ENCODE data around the gene DKC1.

DKC1 gene

DNA sequence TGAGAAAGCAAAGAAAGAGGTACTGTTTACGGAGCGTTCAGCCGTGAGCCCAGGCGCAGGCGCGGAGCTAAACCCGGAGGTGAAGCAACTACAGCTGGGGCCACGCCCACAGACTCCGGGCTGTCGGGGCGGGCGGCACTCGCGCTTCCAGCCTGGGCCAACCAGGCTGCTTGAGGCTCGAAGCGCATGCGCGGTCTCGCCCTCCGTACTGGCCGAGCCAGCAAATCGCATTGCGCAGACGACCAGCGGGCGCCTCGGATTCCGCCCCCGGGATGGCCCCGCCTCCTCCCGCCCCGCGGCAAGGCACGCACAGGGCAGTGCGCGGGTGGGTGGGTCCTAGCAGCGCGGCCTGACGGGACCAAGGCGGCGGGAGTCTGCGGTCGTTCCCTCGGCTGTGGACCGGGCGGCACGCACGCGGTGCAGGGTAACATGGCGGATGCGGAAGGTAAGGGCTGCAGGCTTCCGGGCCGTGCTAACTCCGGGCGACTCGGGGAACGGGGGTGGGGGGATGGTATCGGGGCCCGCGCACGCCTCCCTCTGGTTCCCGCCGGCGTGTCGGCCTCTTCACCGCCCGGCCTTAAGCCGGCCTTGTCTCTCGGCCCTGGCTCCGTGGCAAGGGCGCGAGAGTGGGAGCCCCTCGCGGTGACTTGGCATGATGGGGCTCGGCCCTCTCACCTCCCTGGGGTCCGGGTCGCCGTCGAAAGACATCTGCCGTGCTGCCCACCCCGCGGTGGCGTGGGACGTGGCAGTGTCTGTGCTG, at the start of gene DKC1:
Gene DKC1, plus strand, starts transcription at position 328 of the 760 bp plus-strand sequence. Its CDS starts 102 bp downstream, at position 430.
- peak; percentile 94 for ATAC-seq
- no peak for TF ChIP-seq SNAI2 (CRISPR knock-in tag; IDR thresholded peaks at IDR 0.05)
- no peak for TF ChIP-seq OSR1 (CRISPR knock-in tag; IDR thresholded peaks at IDR 0.05)

DNA sequence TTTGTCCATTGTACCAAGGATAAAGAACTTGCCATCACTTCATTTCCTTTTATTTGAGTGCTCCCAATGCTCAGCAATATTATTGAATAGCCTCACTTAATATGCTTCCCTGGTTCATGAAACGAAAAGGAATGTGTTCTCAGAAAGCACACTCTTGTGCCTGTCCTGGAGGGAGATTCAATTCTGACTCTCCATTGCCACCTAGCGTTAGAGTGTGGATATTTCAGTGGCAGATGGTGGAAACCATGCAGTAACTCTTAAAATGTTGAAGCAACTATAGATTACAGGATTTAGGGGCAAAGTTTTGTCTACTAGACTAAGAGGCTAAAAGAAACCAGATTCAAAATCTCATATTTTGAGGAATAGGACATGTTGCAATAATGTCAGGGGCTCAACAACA, 47.7 kb upstream of the DKC1 start:
- TF ChIP-seq TCF4 (CRISPR knock-in tag; IDR thresholded peaks at IDR 0.05; ENCODE audit: borderline replicate concordance) (no peak), BACH2 (CRISPR knock-in tag; IDR thresholded peaks at IDR 0.05; ENCODE audit: borderline replicate concordance) (no peak), GLIS3 (CRISPR knock-in tag; IDR thresholded peaks at IDR 0.05) (no peak), ZNF565 (CRISPR knock-in tag; conservative IDR thresholded peaks at IDR 0.05; ENCODE audit: low read depth) (no peak), TOX (CRISPR knock-in tag; IDR thresholded peaks at IDR 0.05; ENCODE audit: borderline replicate concordance) (no peak), ZC3H10 (CRISPR knock-in tag; IDR thresholded peaks at IDR 0.05) (no peak), ESRRG (CRISPR knock-in tag; IDR thresholded peaks at IDR 0.05) (no peak), ARNTL (CRISPR knock-in tag; IDR thresholded peaks at IDR 0.05; ENCODE audit: borderline replicate concordance, low read depth) (no peak), PPARA (CRISPR knock-in tag; IDR thresholded peaks at IDR 0.05; ENCODE audit: borderline replicate concordance) (no peak), ZNF8 (CRISPR knock-in tag; IDR thresholded peaks at IDR 0.05) (no peak), CSDC2 (CRISPR knock-in tag; IDR thresholded peaks at IDR 0.05) (no peak), ZFP30 (CRISPR knock-in tag; IDR thresholded peaks at IDR 0.05) (no peak), OSR1 (CRISPR knock-in tag; IDR thresholded peaks at IDR 0.05) (no peak), RARB (CRISPR knock-in tag; IDR thresholded peaks at IDR 0.05) (no peak)
- TF ChIP-seq, protein P1, sequence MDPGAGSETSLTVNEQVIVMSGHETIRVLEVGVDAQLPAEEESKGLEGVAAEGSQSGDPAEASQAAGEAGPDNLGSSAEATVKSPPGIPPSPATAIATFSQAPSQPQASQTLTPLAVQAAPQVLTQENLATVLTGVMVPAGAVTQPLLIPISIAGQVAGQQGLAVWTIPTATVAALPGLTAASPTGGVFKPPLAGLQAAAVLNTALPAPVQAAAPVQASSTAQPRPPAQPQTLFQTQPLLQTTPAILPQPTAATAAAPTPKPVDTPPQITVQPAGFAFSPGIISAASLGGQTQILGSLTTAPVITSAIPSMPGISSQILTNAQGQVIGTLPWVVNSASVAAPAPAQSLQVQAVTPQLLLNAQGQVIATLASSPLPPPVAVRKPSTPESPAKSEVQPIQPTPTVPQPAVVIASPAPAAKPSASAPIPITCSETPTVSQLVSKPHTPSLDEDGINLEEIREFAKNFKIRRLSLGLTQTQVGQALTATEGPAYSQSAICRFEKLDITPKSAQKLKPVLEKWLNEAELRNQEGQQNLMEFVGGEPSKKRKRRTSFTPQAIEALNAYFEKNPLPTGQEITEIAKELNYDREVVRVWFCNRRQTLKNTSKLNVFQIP (CRISPR knock-in tag; IDR thresholded peaks at IDR 0.05; ENCODE audit: borderline replicate concordance, low read depth): no peak
- TF ChIP-seq, protein P2, sequence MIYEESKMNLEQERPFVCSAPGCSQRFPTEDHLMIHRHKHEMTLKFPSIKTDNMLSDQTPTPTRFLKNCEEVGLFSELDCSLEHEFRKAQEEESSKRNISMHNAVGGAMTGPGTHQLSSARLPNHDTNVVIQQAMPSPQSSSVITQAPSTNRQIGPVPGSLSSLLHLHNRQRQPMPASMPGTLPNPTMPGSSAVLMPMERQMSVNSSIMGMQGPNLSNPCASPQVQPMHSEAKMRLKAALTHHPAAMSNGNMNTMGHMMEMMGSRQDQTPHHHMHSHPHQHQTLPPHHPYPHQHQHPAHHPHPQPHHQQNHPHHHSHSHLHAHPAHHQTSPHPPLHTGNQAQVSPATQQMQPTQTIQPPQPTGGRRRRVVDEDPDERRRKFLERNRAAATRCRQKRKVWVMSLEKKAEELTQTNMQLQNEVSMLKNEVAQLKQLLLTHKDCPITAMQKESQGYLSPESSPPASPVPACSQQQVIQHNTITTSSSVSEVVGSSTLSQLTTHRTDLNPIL (CRISPR knock-in tag; IDR thresholded peaks at IDR 0.05; ENCODE audit: low read depth): no peak
- peak; percentile 69 for ATAC-seq

DNA sequence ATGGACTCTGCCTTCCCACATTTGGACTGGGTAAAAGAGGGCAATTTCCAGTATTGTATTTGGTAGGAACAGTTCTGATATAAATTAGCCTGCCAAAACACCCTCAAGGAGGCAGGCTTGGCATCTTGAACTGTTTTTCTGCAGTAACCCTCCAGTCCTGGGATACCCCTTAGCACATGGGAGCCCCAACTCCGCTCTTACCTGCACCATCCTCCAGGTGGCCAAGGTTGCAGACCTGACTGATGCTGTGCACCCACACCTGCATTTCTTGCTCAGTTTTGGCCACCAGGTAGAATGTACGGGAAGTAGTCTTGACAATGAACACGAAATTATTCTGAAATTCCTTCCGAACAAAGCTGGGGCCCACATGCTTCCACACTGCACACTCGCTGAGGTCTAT, 46.8 kb upstream of the DKC1 start:
- no peak for ATAC-seq
- TF ChIP-seq, protein P3, sequence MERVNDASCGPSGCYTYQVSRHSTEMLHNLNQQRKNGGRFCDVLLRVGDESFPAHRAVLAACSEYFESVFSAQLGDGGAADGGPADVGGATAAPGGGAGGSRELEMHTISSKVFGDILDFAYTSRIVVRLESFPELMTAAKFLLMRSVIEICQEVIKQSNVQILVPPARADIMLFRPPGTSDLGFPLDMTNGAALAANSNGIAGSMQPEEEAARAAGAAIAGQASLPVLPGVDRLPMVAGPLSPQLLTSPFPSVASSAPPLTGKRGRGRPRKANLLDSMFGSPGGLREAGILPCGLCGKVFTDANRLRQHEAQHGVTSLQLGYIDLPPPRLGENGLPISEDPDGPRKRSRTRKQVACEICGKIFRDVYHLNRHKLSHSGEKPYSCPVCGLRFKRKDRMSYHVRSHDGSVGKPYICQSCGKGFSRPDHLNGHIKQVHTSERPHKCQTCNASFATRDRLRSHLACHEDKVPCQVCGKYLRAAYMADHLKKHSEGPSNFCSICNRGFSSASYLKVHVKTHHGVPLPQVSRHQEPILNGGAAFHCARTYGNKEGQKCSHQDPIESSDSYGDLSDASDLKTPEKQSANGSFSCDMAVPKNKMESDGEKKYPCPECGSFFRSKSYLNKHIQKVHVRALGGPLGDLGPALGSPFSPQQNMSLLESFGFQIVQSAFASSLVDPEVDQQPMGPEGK (CRISPR knock-in tag; IDR thresholded peaks at IDR 0.05; ENCODE audit: borderline replicate concordance): no peak
- TF ChIP-seq ZNF565 (CRISPR knock-in tag; conservative IDR thresholded peaks at IDR 0.05; ENCODE audit: low read depth) (no peak), ESRRG (CRISPR knock-in tag; IDR thresholded peaks at IDR 0.05) (no peak), ZNF8 (CRISPR knock-in tag; IDR thresholded peaks at IDR 0.05) (no peak), BACH2 (CRISPR knock-in tag; IDR thresholded peaks at IDR 0.05; ENCODE audit: borderline replicate concordance) (no peak), ISL1 (CRISPR knock-in tag; IDR thresholded peaks at IDR 0.05) (no peak), TCF4 (CRISPR knock-in tag; IDR thresholded peaks at IDR 0.05; ENCODE audit: borderline replicate concordance) (no peak), ZFP3 (CRISPR knock-in tag; IDR thresholded peaks at IDR 0.05) (no peak), SNAI2 (CRISPR knock-in tag; IDR thresholded peaks at IDR 0.05) (no peak), PPARA (CRISPR knock-in tag; IDR thresholded peaks at IDR 0.05; ENCODE audit: borderline replicate concordance) (no peak), ARNTL (CRISPR knock-in tag; IDR thresholded peaks at IDR 0.05; ENCODE audit: borderline replicate concordance, low read depth) (no peak), OSR1 (CRISPR knock-in tag; IDR thresholded peaks at IDR 0.05) (no peak), ZFP30 (CRISPR knock-in tag; IDR thresholded peaks at IDR 0.05) (no peak)
- TF ChIP-seq, protein P2 (CRISPR knock-in tag; IDR thresholded peaks at IDR 0.05; ENCODE audit: low read depth): no peak
- TF ChIP-seq, protein P4, sequence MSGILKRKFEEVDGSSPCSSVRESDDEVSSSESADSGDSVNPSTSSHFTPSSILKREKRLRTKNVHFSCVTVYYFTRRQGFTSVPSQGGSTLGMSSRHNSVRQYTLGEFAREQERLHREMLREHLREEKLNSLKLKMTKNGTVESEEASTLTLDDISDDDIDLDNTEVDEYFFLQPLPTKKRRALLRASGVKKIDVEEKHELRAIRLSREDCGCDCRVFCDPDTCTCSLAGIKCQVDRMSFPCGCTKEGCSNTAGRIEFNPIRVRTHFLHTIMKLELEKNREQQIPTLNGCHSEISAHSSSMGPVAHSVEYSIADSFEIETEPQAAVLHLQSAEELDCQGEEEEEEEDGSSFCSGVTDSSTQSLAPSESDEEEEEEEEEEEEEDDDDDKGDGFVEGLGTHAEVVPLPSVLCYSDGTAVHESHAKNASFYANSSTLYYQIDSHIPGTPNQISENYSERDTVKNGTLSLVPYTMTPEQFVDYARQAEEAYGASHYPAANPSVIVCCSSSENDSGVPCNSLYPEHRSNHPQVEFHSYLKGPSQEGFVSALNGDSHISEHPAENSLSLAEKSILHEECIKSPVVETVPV (CRISPR knock-in tag; IDR thresholded peaks at IDR 0.05): no peak
